Renal pelvis (tissue), 4 donors: Measurements from ENCODE around the gene GLIS1. TPM values are rescaled to one million over a fixed set of nuclear protein-coding genes. Genes with fewer than 3 reads are reported as not detected.
"Not testable (repeated sequence)": the region's sequence is repeated elsewhere in the genome, so short reads cannot be mapped to it uniquely, and the experiment has no call there.

Experiments used
- DNase-seq: peaks from one replicate; pipeline ENCODE4 v3.0.0-alpha.2; 2013
- polyA plus RNA-seq, 3 donors: library from polyadenylated mRNA; unstranded; fragments of 120-200 nt; gene quantifications; one replicate each; pipeline ENCODE4 v1.2.1, GENCODE V29; 2013; ENCODE audit not compliant: insufficient read length in 3 of 3

The GLIS1 gene
- polyA plus RNA-seq, 3 donors: 3.6 to 4.5 (median 3.9) TPM

GRCh38 chr1:53654216-53655210 is 84.5 kb downstream of the GLIS1 start:
- no peak for DNase-seq

DNA sequence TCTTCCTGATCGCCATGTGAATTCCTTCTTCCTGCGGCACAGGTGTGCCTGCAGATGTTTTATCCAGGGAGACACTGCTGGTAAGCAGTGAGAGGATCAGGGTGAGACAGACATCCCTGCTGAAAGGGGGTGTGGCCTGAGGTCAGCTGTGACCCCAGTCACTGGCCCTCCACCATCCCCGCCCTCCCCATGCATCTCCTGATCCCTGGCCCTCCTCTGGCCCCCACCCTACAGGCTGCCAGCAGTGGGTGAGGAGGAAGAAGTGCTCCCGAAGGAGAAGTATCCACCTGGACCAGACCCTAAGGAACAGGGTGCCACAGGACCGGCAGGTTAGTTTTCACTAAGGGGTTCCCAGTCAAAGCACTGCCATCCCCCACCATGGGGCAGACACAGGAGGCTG is 85.3 kb downstream of the GLIS1 start:
- no peak for DNase-seq

DNA sequence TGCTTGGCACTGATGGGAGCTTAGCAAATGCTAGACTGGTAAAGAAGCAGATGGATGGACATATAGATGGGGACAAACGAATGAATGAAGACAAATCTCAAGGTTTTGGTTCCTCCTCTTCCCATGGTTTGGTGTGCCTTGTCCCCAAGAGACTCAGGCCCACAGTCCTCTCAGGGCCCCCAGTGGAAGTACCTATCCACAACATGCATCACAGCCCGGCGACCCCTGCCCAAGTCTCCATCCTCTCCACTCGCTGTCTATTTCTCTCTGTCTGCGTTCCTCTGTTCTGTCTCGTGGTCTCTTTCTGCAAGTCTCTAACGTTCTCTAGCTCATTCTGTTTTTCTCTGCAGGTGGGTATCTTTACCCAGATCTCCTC is 85.8 kb downstream of the GLIS1 start:
- DNase-seq: no peak

DNA sequence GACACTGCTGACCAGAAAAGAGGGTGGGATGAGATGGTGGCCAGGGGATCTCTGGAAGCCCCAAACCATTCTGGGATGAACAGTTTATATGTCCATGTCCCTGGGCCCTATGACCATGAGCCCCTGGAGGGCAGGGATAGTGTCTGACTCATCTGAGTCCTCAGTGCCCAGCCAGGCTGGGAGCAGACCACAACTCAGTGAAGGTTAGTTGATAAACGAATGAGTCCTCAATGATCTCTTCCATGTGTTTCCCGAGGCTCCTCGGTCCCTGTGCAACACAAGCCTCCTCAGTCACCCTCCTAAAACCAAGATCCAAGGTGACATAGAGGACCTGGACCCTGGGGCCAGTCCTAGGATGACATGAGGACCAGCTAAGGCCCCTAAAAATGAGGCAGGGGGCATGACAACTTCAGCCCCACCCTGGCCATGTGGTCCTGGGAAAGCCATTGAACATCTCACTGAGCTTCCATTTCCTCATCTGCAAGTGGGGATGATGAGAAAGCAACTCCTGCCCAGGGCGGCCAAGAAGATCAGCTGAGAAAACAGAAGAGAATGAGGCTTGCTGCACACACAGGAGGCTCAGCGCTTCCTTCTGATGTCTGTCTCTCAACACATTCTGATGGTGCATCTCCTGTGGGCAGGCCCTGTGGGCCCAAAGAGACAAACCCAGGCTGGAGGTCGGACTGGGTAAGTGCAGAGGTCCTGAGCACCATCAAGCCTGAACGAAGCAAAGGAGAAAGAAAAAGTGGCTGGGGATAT is 86.3 kb downstream of the GLIS1 start:
- no peak for DNase-seq

GRCh38 chr1:53651356-53651755 is 87.6 kb downstream of the GLIS1 start:
- DNase-seq: no peak

GRCh38 chr1:53648516-53648915 is 90.4 kb downstream of the GLIS1 start:
- DNase-seq: no peak

DNA sequence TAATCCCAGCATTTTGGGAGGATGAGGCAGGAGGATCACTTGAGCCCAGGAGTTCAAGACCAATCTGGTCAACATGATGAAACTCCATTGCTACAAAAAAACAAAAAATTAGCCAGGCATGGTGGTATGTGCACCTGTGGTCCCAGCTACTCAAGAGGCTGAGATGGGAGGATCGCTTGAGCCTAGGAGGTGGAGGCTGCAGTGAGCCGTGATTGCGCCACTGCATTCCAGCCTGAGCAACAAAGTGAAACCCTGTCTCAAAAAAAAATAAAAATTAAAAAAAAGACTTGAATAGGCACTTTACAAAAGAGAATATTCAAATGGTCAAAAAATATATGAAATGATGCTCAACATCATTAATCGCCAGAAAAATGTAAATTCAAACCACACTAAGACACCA is 91.0 kb downstream of the GLIS1 start:
- not testable (repeated sequence) for DNase-seq

DNA sequence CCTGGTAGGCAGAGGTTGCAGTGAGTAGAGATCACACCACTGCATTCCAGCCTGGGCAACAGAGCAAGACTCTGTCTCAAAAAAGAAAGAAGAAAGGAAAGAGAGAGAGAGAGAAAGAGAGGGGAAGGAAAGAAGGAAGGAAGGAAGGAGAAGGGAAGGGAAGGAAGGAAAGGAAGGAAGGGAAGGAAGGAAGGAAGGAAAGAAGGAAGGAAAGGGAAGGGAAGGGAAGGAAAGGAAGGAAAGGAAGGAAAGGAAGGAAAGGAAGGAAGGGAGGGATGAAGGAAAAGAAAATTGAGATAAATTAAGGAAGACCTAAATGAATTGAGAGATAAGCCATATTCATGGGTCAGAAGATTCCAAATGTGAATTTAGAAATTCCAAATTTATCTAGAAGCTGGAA is 92.2 kb downstream of the GLIS1 start:
- DNase-seq: no peak

DNA sequence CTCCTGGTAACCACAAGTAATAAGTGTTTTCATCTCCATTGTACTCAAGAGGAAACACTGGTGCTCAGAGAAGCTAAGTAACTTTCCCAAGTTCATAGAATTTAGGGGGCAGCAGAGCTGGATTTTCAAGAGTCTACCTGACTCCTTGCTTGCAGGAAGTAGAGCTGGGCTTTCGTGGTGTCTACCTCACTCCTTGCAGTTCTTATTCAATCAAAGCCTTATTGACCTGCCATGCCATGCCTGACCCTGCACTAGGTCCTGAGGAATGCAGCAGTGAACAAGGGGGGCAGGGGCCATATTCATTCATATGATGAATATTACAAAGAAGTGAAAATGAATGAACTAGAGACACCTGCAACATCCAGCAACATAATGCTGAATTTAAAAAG is 93.3 kb downstream of the GLIS1 start:
- DNase-seq: no peak

GRCh38 chr1:53644909-53645689 is 93.9 kb downstream of the GLIS1 start:
- DNase-seq: no peak

DNA sequence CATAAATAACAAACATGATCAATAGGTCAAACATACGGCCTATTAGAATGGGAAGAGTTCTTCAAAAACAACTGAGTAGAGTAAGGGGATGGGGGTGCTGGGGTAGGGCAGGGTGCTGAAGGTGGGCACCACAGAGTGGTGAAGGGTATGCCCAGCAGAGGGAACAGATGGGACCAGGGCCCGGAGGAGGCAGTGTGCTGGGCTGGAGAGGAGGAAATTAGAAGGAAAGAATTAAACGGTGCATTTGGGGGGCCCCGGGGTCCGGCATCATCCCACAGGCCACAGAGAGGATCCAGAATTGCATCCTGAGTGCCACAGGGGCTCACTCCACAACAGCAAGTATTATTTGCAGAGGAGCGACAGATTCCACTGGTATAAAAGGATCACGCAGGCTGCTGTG is 94.5 kb downstream of the GLIS1 start:
- no peak for DNase-seq

DNA sequence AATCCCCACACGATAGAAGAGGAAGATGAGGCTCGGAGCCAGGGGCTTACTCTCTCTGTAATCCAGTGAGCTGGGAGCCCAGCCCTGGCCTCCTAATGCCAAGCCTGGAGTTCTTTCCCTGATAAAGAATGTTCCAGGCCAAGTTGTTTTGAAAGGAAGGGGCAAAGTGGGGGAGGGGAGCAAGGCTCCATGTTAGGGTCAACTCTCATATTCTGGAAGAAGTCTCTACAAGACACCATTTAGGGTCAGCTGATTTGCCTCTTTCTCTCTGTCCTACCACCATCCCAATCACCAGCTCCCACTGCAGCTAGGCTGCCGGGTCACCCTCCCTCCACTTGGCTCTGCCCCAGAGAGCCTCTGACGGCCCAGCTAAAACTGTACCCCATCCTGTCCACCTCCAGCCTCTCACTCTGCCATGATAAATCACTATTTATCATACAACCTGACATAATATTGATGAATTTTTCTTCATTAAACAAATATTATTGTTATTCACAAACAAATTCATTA is 95.0 kb downstream of the GLIS1 start:
- DNase-seq: no peak

GRCh38 chr1:53643041-53643880 is 95.7 kb downstream of the GLIS1 start:
- peak; percentile 75 for DNase-seq

DNA sequence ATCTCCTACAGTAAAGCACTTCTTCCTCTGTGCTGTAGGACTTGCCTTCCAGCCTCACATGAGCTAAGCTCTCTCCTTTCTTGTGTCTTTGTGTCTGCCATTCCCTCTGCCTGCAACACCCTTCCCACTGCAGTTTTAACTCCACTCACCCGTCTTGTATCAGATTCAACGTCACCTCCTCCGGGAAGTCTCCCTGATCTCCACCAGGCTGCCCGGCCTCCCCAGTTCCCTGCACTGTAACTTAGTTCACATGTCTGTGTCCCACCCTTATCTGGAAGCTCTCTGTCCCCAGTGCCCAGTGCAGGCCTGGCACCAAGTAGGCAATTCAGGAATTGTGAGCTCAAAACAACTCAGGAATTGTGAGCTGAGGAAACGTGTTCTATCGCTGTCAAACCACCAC is 96.4 kb downstream of the GLIS1 start:
- no peak for DNase-seq

GRCh38 chr1:53642215-53642555 is 96.8 kb downstream of the GLIS1 start:
- no peak for DNase-seq

- DNase-seq: no peak
Observed at GRCh38 chr1:53641481-53642214, 97.3 kb downstream of the GLIS1 start.

GRCh38 chr1:53640701-53641075 is 98.3 kb downstream of the GLIS1 start:
- no peak for DNase-seq

DNA sequence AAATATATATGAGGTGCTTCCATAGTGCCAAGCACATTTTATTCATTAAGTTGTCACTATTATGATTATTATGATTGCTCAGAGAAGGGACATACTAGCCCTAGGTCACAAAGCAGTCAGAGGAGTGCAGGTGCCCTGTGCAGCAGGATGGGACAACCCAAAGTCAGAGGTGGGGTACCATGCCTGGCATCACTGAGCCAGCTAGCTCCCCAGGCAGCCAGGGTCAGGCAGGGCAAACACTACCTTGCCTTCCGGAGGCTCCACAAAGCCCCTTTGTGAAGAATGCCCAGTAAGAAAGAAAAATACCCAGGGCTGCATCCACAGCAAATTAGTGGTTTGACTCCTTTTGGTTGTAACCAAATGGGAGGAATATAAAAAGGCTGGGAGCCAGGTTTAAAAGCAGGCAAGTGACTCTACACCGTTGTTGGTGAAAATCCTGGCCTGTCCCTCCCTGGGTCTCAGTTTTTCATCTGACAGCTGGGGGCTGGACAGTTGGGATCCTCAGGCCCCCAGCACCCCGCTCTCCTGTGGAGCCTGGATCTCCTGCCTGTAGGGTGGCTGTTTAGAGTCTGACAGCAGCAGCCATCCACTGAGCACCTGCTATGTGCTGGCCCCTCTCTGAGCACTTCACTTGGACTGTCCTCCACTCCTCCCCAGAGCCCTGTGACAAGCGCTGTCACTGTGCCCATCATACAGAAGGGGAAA is 98.8 kb downstream of the GLIS1 start:
- DNase-seq: no peak

- no peak for DNase-seq
Observed at GRCh38 chr1:53639251-53639763, 99.7 kb downstream of the GLIS1 start.
